ENCODE measurements around the gene MAN2B1. TPM values are rescaled to one million over a fixed set of nuclear protein-coding genes. Genes with fewer than 3 reads are reported as not detected.

The MAN2B1 gene
- total and polyA plus RNA-seq, 3 experiments from 2014 or later = 76.4 to 85.3 (median 83.8) TPM

DNA sequence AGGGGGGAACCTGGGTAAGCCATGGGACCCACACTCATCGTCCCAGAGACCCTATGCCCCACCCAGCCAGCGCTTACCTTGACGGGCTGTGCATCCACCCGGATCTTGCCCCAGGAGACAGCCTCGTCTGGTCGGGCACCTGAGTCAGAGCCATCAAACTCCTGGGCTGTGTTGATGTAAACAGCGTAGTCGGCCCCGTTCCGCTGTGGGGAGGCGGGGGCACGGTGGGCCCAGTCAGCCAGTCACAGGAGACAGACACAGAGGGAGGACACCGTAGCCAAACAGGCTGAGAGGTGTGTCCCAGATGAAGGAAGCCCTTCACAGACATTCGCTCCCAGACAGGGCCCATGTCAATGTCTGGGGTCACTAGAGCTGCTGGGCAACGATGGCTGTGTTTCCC, 9.4 kb upstream of the MAN2B1 start:
- no peak for DNase-seq
- H3K27ac ChIP-seq (ENCODE audit: low read depth, low read length) = no peak overlapping the region
- Mint-ChIP-seq H3K27me3 (no peaks in the 10 kb centered on the region), H3K9me3 (no peaks in the 10 kb centered on the region), H3K4me3 (peak overlapping the region in 1 of 7 donors; percentile 90), H3K27ac (peak overlapping the region in 4 of 8 donors; percentile 40 to 89 (median 51)), H3K36me3 (peaks cover 5 to 74% (median 18%) of the 10 kb centered on the region in 3 donors), H3K4me1 (peaks cover 17 to 35% (median 26%) of the 10 kb centered on the region in 3 donors)
- POLR2A ChIA-PET = no interaction called here
- CTCF ChIA-PET = interaction anchor here (1.0 to 5.3 kb wide), 11 partner anchors 10 to 215 kb away, joined by 3 to 32 read pairs (median 3); partner anchors contain the start of genes GCDH, MAN2B1 and WDR83
- peaks cover 19% of the 10 kb centered on the region for H3K4me1 ChIP-seq (ENCODE audit: insufficient read depth, low read length)
- no peaks in the 10 kb centered on the region for H3K27me3 ChIP-seq (ENCODE audit: insufficient read depth, low read length, poor library complexity, severe bottlenecking)
- H3K4me3 ChIP-seq (ENCODE audit: low read length) = no peak overlapping the region
- peaks cover 55% of the 10 kb centered on the region for H3K36me3 ChIP-seq (ENCODE audit: insufficient read depth, low read length)
- no peaks in the 10 kb centered on the region for H3K9me3 ChIP-seq (ENCODE audit: low read length)

DNA sequence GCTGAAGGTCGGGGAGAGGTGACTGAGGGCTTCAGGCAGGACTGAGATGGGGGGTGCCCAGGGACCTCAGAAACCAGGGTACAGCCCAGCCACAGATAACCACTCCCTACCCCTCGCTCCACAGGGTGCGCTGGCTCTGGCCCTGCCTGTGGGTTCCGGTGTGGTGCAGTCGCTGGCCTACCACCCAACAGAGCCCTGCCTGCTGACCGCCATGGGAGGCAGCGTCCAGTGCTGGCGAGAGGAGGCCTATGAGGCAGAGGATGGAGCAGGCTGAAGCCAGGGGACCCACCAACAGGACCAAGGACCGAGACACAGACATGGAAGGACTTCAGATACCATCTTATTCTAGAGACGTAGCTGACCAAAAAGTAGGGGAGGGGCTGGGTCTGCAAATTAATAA, 8.9 kb upstream of the MAN2B1 start:
- Mint-ChIP-seq H3K27ac (no peak overlapping the region), H3K4me3 (no peak overlapping the region), H3K9me3 (no peaks in the 10 kb centered on the region), H3K36me3 (peaks cover 4 to 73% (median 18%) of the 10 kb centered on the region in 3 donors), H3K27me3 (no peaks in the 10 kb centered on the region), H3K4me1 (peaks cover 20 to 38% (median 27%) of the 10 kb centered on the region in 3 donors)
- ChIA-PET CTCF (interaction anchor here (1.2 to 2.1 kb wide), 4 partner anchors 108 to 215 kb away, joined by 3 to 6 read pairs (median 5); partner anchors contain the start of gene GCDH), POLR2A (no interaction called here)
- no peaks in the 10 kb centered on the region for H3K9me3 ChIP-seq (ENCODE audit: low read length)
- no peak overlapping the region for H3K27ac ChIP-seq (ENCODE audit: low read depth, low read length)
- peaks cover 22% of the 10 kb centered on the region for H3K4me1 ChIP-seq (ENCODE audit: insufficient read depth, low read length)
- peaks cover 55% of the 10 kb centered on the region for H3K36me3 ChIP-seq (ENCODE audit: insufficient read depth, low read length)
- no peak for DNase-seq
- H3K4me3 ChIP-seq (ENCODE audit: low read length) = no peak overlapping the region
- no peaks in the 10 kb centered on the region for H3K27me3 ChIP-seq (ENCODE audit: insufficient read depth, low read length, poor library complexity, severe bottlenecking)

DNA sequence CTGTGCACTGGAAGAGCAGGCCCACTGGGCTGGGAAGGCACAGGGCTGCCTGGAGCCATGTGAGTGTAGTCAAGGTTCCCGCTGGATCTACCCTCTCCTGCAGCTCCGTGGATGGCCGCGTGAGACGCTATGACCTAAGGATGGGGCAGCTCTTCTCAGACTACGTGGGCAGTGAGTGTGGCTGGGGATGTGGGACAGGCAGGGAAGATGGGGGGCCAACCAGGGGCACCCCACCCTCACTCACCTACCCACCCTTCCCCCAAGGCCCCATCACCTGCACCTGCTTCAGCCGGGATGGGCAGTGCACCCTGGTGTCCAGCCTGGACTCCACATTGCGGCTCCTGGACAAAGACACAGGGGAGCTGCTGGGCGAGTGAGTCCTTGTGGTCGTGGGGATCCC, 6.2 kb upstream of the MAN2B1 start:
- no peaks in the 10 kb centered on the region for H3K27me3 ChIP-seq (ENCODE audit: insufficient read depth, low read length, poor library complexity, severe bottlenecking)
- no peak overlapping the region for H3K4me3 ChIP-seq (ENCODE audit: low read length)
- Mint-ChIP-seq H3K27ac (peak overlapping the region in 2 of 8 donors; percentile 51 to 58), H3K4me3 (no peak overlapping the region), H3K27me3 (no peaks in the 10 kb centered on the region), H3K4me1 (peaks cover 37 to 49% (median 38%) of the 10 kb centered on the region in 3 donors), H3K9me3 (no peaks in the 10 kb centered on the region), H3K36me3 (peaks cover 4 to 68% (median 11%) of the 10 kb centered on the region in 3 donors)
- no peaks in the 10 kb centered on the region for H3K9me3 ChIP-seq (ENCODE audit: low read length)
- no peak overlapping the region for H3K27ac ChIP-seq (ENCODE audit: low read depth, low read length)
- no peak for DNase-seq
- peaks cover 30% of the 10 kb centered on the region for H3K4me1 ChIP-seq (ENCODE audit: insufficient read depth, low read length)
- ChIA-PET CTCF (interaction anchor here (0.6 to 4.3 kb wide), 12 partner anchors 8 to 109 kb away, joined by 3 to 19 read pairs (median 5); partner anchors contain the start of genes DHPS and GET3), POLR2A (interaction anchor here (0.9 kb wide), 1 partner anchor 12 kb away, joined by 3 read pairs; no protein-coding TSS in a partner anchor)
- H3K36me3 ChIP-seq (ENCODE audit: insufficient read depth, low read length) = peaks cover 34% of the 10 kb centered on the region

DNA sequence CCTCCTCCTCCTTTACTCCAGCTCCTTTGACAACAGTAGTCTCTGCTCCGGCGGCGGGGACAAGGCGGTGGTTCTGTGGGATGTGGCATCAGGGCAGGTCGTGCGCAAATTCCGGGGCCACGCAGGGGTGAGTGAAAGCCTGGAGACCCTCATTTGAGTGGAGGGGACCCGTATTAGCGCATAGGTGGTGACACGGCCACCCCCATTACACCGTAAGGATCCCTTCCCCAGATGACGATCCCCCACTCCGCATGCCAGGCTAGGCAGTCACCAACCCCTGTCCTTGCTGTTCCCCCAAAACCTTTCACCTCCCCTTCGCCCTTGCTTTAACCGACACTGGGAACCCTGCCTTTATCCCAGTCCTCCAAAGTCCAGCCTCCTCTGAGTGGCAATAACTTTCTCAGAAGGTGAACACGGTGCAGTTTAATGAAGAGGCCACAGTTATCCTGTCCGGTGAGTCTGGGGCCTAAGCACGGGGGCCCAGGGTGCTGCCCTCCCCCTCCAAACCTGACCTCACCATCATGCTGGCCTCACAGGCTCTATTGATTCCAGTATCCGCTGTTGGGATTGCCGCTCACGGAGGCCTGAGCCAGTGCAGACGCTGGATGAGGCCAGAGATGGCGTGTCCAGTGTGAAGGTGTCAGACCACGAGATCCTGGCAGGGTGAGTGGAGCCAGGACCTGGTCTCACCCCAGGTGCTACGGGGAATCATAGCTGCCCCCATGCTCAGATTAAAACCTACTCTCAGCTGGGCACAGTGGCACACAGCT, 3.8 kb upstream of the MAN2B1 start:
- Histone ChIP-seq H3K4me3 (ENCODE audit: low read length) (peak overlapping the region; percentile 71), H3K27ac (ENCODE audit: low read depth, low read length) (peak overlapping the region; percentile 86), H3K9me3 (ENCODE audit: low read length) (no peaks in the 10 kb centered on the region), H3K4me1 (ENCODE audit: insufficient read depth, low read length) (peaks cover 34% of the 10 kb centered on the region), H3K36me3 (ENCODE audit: insufficient read depth, low read length) (peaks cover 12% of the 10 kb centered on the region), H3K27me3 (ENCODE audit: insufficient read depth, low read length, poor library complexity, severe bottlenecking) (no peaks in the 10 kb centered on the region)
- ChIA-PET POLR2A (interaction anchor here (0.9 to 2.2 kb wide), 4 partner anchors 26 to 136 kb away, joined by 3 to 12 read pairs (median 4); partner anchors contain the start of genes FBXW9, RNASEH2A, ZNF490 and ZNF791), CTCF (interaction anchor here (0.7 to 4.3 kb wide), 8 partner anchors 11 to 110 kb away, joined by 3 to 19 read pairs (median 6); partner anchors contain the start of gene DHPS)
- Mint-ChIP-seq H3K27me3 (no peaks in the 10 kb centered on the region), H3K4me1 (peaks cover 45 to 56% (median 46%) of the 10 kb centered on the region in 3 donors), H3K4me3 (peak overlapping the region; percentile 87 to 99 (median 95)), H3K36me3 (peaks cover 4 to 54% (median 6%) of the 10 kb centered on the region in 3 donors), H3K9me3 (no peaks in the 10 kb centered on the region), H3K27ac (peak overlapping the region; percentile 42 to 100 (median 100))
- DNase-seq = no peak

DNA sequence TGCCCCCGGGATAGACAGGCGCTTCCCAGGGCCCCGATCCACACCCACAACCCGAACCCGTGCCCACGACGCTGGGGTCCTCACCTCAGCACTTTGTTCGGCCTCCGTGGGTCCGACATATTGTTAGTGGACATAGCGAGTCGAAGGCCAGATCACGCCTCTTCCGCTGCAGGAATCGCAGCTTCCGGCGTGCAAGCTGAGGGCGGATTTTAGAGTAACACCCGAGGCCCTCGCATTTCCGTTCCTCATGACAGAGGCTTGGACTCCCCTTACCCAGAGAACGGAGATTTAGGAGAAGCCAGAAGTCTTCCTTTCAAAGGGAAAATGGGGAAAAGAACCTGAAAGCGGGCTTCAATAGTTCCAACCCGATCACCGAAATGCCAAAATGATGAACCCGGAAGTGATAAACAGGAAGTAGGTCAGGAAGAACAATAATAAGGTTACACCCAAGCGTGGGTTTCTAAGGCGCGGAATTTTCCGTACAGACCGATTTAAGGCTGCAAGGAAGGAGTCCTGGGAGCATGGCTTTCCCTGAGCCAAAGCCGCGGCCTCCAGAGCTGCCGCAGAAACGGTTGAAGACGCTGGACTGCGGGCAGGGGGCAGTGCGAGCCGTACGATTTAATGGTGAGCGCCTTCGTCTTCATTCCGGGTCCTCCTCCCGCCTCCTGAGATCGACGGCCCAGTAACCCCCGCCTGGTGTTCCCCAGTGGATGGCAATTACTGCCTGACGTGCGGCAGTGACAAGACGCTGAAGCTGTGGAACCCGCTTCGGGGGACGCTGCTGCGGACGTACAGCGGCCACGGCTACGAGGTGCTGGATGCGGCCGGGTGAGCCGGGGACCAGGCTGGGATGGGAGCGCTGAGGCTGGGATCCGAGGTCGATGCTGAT, 3.0 kb upstream of the MAN2B1 start:
- Histone ChIP-seq H3K27ac (ENCODE audit: low read depth, low read length) (peak overlapping the region; percentile 86), H3K9me3 (ENCODE audit: low read length) (no peaks in the 10 kb centered on the region), H3K27me3 (ENCODE audit: insufficient read depth, low read length, poor library complexity, severe bottlenecking) (no peaks in the 10 kb centered on the region), H3K36me3 (ENCODE audit: insufficient read depth, low read length) (peaks cover 9% of the 10 kb centered on the region), H3K4me1 (ENCODE audit: insufficient read depth, low read length) (peaks cover 42% of the 10 kb centered on the region), H3K4me3 (ENCODE audit: low read length) (peak overlapping the region; percentile 71)
- H3K9me3 Mint-ChIP-seq = no peaks in the 10 kb centered on the region
- H3K4me1 Mint-ChIP-seq = peaks cover 50 to 64% (median 52%) of the 10 kb centered on the region in 3 donors
- H3K27me3 Mint-ChIP-seq = no peaks in the 10 kb centered on the region
- H3K4me3 Mint-ChIP-seq = peak overlapping the region; percentile 87 to 99 (median 95)
- H3K27ac Mint-ChIP-seq = peak overlapping the region; percentile 99 to 100 (median 100)
- ChIA-PET POLR2A (interaction anchor here (0.5 to 2.2 kb wide), 12 partner anchors 12 to 1089 kb away, joined by 3 to 12 read pairs (median 3); partner anchors contain the start of genes DHPS, FBXW9, GCDH and JUNB), CTCF (interaction anchor here (0.6 to 2.5 kb wide), 8 partner anchors 9 to 127 kb away, joined by 3 to 8 read pairs (median 3); partner anchors contain the start of gene DHPS)
- peak; percentile 63 to 84 (median 74) for DNase-seq
- H3K36me3 Mint-ChIP-seq = peaks cover 4 to 55% (median 5%) of the 10 kb centered on the region in 3 donors

DNA sequence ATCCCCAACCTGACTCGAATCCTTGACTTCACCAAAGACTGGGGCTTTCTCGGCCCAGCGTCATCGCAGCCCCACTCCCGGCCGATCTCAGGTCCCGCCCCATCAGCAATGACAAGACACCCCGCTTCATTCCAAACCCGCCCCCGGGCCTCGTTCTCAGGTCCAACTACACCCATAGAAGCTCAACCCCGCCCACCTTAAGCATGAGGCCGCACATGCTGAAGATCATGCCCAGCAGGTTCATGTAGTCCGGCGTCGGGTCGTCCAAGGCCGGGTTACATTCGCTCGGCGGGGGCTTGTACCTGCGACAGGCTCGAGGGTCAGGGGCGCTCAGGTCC, 2.4 kb upstream of the MAN2B1 start:
- no peaks in the 10 kb centered on the region for H3K9me3 ChIP-seq (ENCODE audit: low read length)
- H3K36me3 Mint-ChIP-seq = peaks cover 2 to 54% (median 4%) of the 10 kb centered on the region in 3 donors
- peak overlapping the region; percentile 99 to 100 (median 100) for H3K27ac Mint-ChIP-seq
- H3K4me3 ChIP-seq (ENCODE audit: low read length) = peak overlapping the region; percentile 71
- H3K36me3 ChIP-seq (ENCODE audit: insufficient read depth, low read length) = peaks cover 3% of the 10 kb centered on the region
- DNase-seq = peak; percentile 64 to 82 (median 68)
- H3K4me1 ChIP-seq (ENCODE audit: insufficient read depth, low read length) = peaks cover 43% of the 10 kb centered on the region
- H3K27ac ChIP-seq (ENCODE audit: low read depth, low read length) = peak overlapping the region; percentile 86
- H3K4me3 Mint-ChIP-seq = peak overlapping the region; percentile 87 to 99 (median 95)
- ChIA-PET CTCF (interaction anchor here (0.6 to 2.5 kb wide), 8 partner anchors 10 to 179 kb away, joined by 3 to 8 read pairs (median 3); partner anchors contain the start of gene DHPS), POLR2A (interaction anchor here (0.5 to 2.2 kb wide), 10 partner anchors 13 to 1904 kb away, joined by 3 to 12 read pairs (median 3); partner anchors contain the start of genes DHPS, GCDH, RNASEH2A and TRIR)
- H3K27me3 ChIP-seq (ENCODE audit: insufficient read depth, low read length, poor library complexity, severe bottlenecking) = no peaks in the 10 kb centered on the region
- H3K9me3 Mint-ChIP-seq = no peaks in the 10 kb centered on the region
- H3K4me1 Mint-ChIP-seq = peaks cover 48 to 64% (median 52%) of the 10 kb centered on the region in 3 donors
- H3K27me3 Mint-ChIP-seq = no peaks in the 10 kb centered on the region

DNA sequence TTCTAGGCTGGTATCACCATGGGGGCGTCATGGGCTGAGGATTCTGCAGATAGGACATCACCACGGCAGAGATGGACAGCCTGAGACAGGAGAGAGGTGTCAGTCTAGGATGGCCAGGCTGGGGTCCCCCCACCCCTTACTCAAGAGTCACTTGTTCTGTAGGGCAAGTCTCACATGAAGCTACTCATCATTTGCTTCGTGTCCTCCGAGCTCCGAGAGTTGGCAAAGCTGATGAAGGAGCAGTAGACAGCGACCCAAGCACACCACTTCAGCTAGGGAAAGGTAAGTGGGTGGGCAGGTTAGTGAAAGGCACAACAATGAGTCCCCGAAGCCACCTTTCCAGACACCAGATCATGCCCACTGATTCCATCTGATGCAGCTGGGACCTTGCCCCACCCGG, 1.8 kb upstream of the MAN2B1 start:
- no peak for DNase-seq
- peak overlapping the region; percentile 99 to 100 (median 100) for H3K27ac Mint-ChIP-seq
- H3K27ac ChIP-seq (ENCODE audit: low read depth, low read length) = peak overlapping the region; percentile 86
- H3K9me3 Mint-ChIP-seq = no peaks in the 10 kb centered on the region
- H3K27me3 ChIP-seq (ENCODE audit: insufficient read depth, low read length, poor library complexity, severe bottlenecking) = no peaks in the 10 kb centered on the region
- POLR2A ChIA-PET = interaction anchor here (0.5 to 2.2 kb wide), 4 partner anchors 54 to 1903 kb away, joined by 3 to 12 read pairs (median 3); partner anchors contain the start of genes TRIR, ZNF490 and ZNF791
- no peaks in the 10 kb centered on the region for H3K36me3 ChIP-seq (ENCODE audit: insufficient read depth, low read length)
- no peaks in the 10 kb centered on the region for H3K27me3 Mint-ChIP-seq
- no peaks in the 10 kb centered on the region for H3K9me3 ChIP-seq (ENCODE audit: low read length)
- H3K4me3 Mint-ChIP-seq = peak overlapping the region; percentile 87 to 99 (median 95)
- CTCF ChIA-PET = interaction anchor here (0.9 to 5.7 kb wide), 6 partner anchors 10 to 179 kb away, joined by 3 to 32 read pairs (median 3); partner anchors contain the start of gene DHPS
- H3K4me1 ChIP-seq (ENCODE audit: insufficient read depth, low read length) = peaks cover 43% of the 10 kb centered on the region
- peaks cover 48 to 64% (median 52%) of the 10 kb centered on the region in 3 donors for H3K4me1 Mint-ChIP-seq
- peak overlapping the region; percentile 71 for H3K4me3 ChIP-seq (ENCODE audit: low read length)
- peaks cover 2 to 54% (median 4%) of the 10 kb centered on the region in 3 donors for H3K36me3 Mint-ChIP-seq
